ENCODE data around the gene SENP5. TPM values are rescaled to one million over a fixed set of nuclear protein-coding genes. Genes with fewer than 3 reads are reported as not detected.

The SENP5 gene
- polyA plus RNA-seq, 3 donors: 6.7 to 10.4 (median 8.4) TPM

- no peaks in the 10 kb centered on the region for H3K9me3 ChIP-seq (replicated peaks in 1 of 2; ENCODE audit: control insufficient read depth in 1 of 2, insufficient read depth in 1 of 2, low read length in 2 of 2)
- peaks cover 0 to 2% (median 0%) of the 10 kb centered on the region in 3 donors for H3K27me3 Mint-ChIP-seq (ENCODE audit: low read depth in 3 of 3)
- no peak overlapping the region for H3K27ac ChIP-seq (ENCODE audit: low read depth in 1 of 2, low read length in 2 of 2)
- no peaks in the 10 kb centered on the region for H4K20me1 ChIP-seq (ENCODE audit: insufficient read depth, low read length)
- no peak for DNase-seq
- peaks cover 66 to 76% of the 10 kb centered on the region in 2 donors for H3K36me3 Mint-ChIP-seq
- no peak overlapping the region for H3K4me3 Mint-ChIP-seq
- TF ChIP-seq CTCF (IDR thresholded peaks at IDR 0.05): no peak
- no peak overlapping the region for H3K9ac ChIP-seq (ENCODE audit: insufficient read depth, low read length, poor library complexity, severe bottlenecking)
- intact Hi-C loops (cut with micrococcal nuclease): no loop called here
- H2AFZ ChIP-seq (ENCODE audit: insufficient read depth, low read depth, low read length, poor library complexity, severe bottlenecking): no peak overlapping the region
- peaks cover 70 to 82% of the 10 kb centered on the region in 2 donors for H3K36me3 ChIP-seq (replicated peaks in 1 of 2; ENCODE audit: control insufficient read depth in 1 of 2, insufficient read depth in 2 of 2, low read length in 2 of 2)
- H3K4me1 ChIP-seq (ENCODE audit: control insufficient read depth in 1 of 2, insufficient read depth in 2 of 2, low read length in 2 of 2): no peaks in the 10 kb centered on the region
- H3K27ac Mint-ChIP-seq: no peak overlapping the region
- H3K79me2 ChIP-seq (ENCODE audit: insufficient read depth, low read length): no peaks in the 10 kb centered on the region
- H3K4me1 Mint-ChIP-seq: peaks cover 7% of the 10 kb centered on the region
- no peak overlapping the region for H3K4me2 ChIP-seq (replicated peaks; ENCODE audit: extremely low read depth, low read length, poor library complexity, severe bottlenecking)
- H3K4me3 ChIP-seq (replicated peaks in 1 of 3; ENCODE audit: low read depth in 2 of 3, low read length in 3 of 3): no peak overlapping the region
- no peaks in the 10 kb centered on the region for H3K27me3 ChIP-seq (ENCODE audit: control insufficient read depth in 2 of 2, insufficient read depth in 2 of 2, low read length in 2 of 2)
- WGBS (ENCODE audit: insufficient coverage): 92% methylated on average over 2 of the region's 2 CpGs
- H3K9me3 Mint-ChIP-seq: peaks cover 0 to 2% (median 0%) of the 10 kb centered on the region in 7 donors
These were observed 36.0 kb downstream of the SENP5 start for GRCh38 chr3:196903740-196904139.

- Histone ChIP-seq H3K79me2 (ENCODE audit: insufficient read depth, low read length) (no peaks in the 10 kb centered on the region), H3K4me1 (ENCODE audit: control insufficient read depth in 1 of 2, insufficient read depth in 2 of 2, low read length in 2 of 2) (peaks cover 0 to under 1% of the 10 kb centered on the region in 2 donors), H3K27ac (ENCODE audit: low read depth in 1 of 2, low read length in 2 of 2) (no peak overlapping the region), H3K4me3 (replicated peaks in 1 of 3; ENCODE audit: low read depth in 2 of 3, low read length in 3 of 3) (no peak overlapping the region), H3K4me2 (replicated peaks; ENCODE audit: extremely low read depth, low read length, poor library complexity, severe bottlenecking) (no peak overlapping the region), H2AFZ (ENCODE audit: insufficient read depth, low read depth, low read length, poor library complexity, severe bottlenecking) (no peak overlapping the region), H3K36me3 (replicated peaks in 1 of 2; ENCODE audit: control insufficient read depth in 1 of 2, insufficient read depth in 2 of 2, low read length in 2 of 2) (peaks cover 11 to 27% of the 10 kb centered on the region in 2 donors), H3K9ac (ENCODE audit: insufficient read depth, low read length, poor library complexity, severe bottlenecking) (no peak overlapping the region), H3K9me3 (replicated peaks in 1 of 2; ENCODE audit: control insufficient read depth in 1 of 2, insufficient read depth in 1 of 2, low read length in 2 of 2) (peaks cover 0 to 5% of the 10 kb centered on the region in 2 donors), H4K20me1 (ENCODE audit: insufficient read depth, low read length) (no peaks in the 10 kb centered on the region), H3K27me3 (ENCODE audit: control insufficient read depth in 2 of 2, insufficient read depth in 2 of 2, low read length in 2 of 2) (no peaks in the 10 kb centered on the region)
- no peak for DNase-seq
- H3K27me3 Mint-ChIP-seq (ENCODE audit: low read depth in 3 of 3): no peaks in the 10 kb centered on the region
- intact Hi-C loops (cut with micrococcal nuclease): no loop called here
- H3K4me3 Mint-ChIP-seq: no peak overlapping the region
- peaks cover 35 to 39% of the 10 kb centered on the region in 2 donors for H3K36me3 Mint-ChIP-seq
- TF ChIP-seq CTCF (IDR thresholded peaks at IDR 0.05): no peak
- H3K4me1 Mint-ChIP-seq: peaks cover 18% of the 10 kb centered on the region
- WGBS (ENCODE audit: insufficient coverage): 100% methylated on average over 1 of the region's 4 CpGs
- H3K27ac Mint-ChIP-seq: no peak overlapping the region
- peaks cover 0 to 11% (median 4%) of the 10 kb centered on the region in 7 donors for H3K9me3 Mint-ChIP-seq
These were observed 47.1 kb downstream of the SENP5 start for GRCh38 chr3:196914866-196915265.

All from CD14-positive monocyte (primary cell).